GM18507 (cell line): ENCODE measurements around the gene LCP1.
"Not testable (repeated sequence)": the region's sequence is repeated elsewhere in the genome, so short reads cannot be mapped to it uniquely, and the experiment has no call there.

Experiments
- DNase-seq: peaks from one replicate; pipeline ENCODE4 v3.0.0; 2011; ENCODE audit warnings: low read depth; ENCODE audit not compliant: insufficient read length; ENCODE audit errors: extremely low spot score
- FAIRE-seq: peaks from 2 replicates; lab custom pipeline; 2011; peaks lifted over from hg19 to GRCh38; lab: Jason Lieb, UNC

LCP1 gene

GRCh38 chr13:46165485-46166223 lies 16.3 kb downstream of the LCP1 start:
- no peak for DNase-seq
- FAIRE-seq, result peak; percentile 89

- DNase-seq (no peak), FAIRE-seq (peak; percentile 48)
Measured at GRCh38 chr13:46164661-46165060, 17.3 kb downstream of the LCP1 start.

- DNase-seq, FAIRE-seq: not testable (repeated sequence)
Measured at GRCh38 chr13:46162741-46163140, 19.2 kb downstream of the LCP1 start.

GRCh38 chr13:46160471-46161066 lies 21.4 kb downstream of the LCP1 start:
- FAIRE-seq, result peak; percentile 96

GRCh38 chr13:46160065-46160464 lies 21.9 kb downstream of the LCP1 start:
- no peak for FAIRE-seq
- no peak for DNase-seq

More at GRCh38 chr13:46160471-46161066, 21.4 kb downstream of the LCP1 start:
- no peak for DNase-seq

- FAIRE-seq (no peak), DNase-seq (no peak)
Measured at GRCh38 chr13:46158983-46159382, 23.0 kb downstream of the LCP1 start.

GRCh38 chr13:46158222-46158621 lies 23.8 kb downstream of the LCP1 start:
- no peak for DNase-seq
- no peak for FAIRE-seq

- DNase-seq, result no peak
- no peak for FAIRE-seq
Measured at GRCh38 chr13:46154136-46154801, 27.7 kb downstream of the LCP1 start.

- DNase-seq, result no peak
- FAIRE-seq, result peak; percentile 18
Measured at GRCh38 chr13:46152627-46153328, 29.2 kb downstream of the LCP1 start.

- FAIRE-seq, result no peak
- no peak for DNase-seq
Measured at GRCh38 chr13:46150134-46150693, 31.8 kb downstream of the LCP1 start.

GRCh38 chr13:46149272-46150133 lies 32.5 kb downstream of the LCP1 start:
- no peak for DNase-seq
- peak; percentile 42 for FAIRE-seq

GRCh38 chr13:46146898-46147297 lies 35.1 kb downstream of the LCP1 start:
- DNase-seq (no peak), FAIRE-seq (no peak)

- FAIRE-seq (no peak), DNase-seq (no peak)
Measured at GRCh38 chr13:46145950-46146349, 36.0 kb downstream of the LCP1 start.

GRCh38 chr13:46145135-46145534 lies 36.8 kb downstream of the LCP1 start:
- DNase-seq (no peak), FAIRE-seq (no peak)

- DNase-seq, result no peak
- FAIRE-seq, result no peak
Measured at GRCh38 chr13:46143184-46143701, 38.7 kb downstream of the LCP1 start.

- FAIRE-seq, result no peak
- no peak for DNase-seq
Measured at GRCh38 chr13:46142776-46143175, 39.2 kb downstream of the LCP1 start.

- FAIRE-seq (no peak), DNase-seq (no peak)
Measured at GRCh38 chr13:46140044-46140443, 41.9 kb downstream of the LCP1 start.

GRCh38 chr13:46137627-46138317 lies 44.2 kb downstream of the LCP1 start:
- DNase-seq, result no peak
- peak; percentile 42 for FAIRE-seq
